Mesodermal cell (in vitro differentiated cells): ENCODE results near the gene MARCHF10.

Experiments used
- H3K27ac ChIP-seq: 2 replicates; pipeline ENCODE4 v1.7.0; 2013; ENCODE audit warnings: mild to moderate bottlenecking, low read depth, low read length, moderate library complexity; ENCODE audit not compliant: severe bottlenecking
- H3K36me3 ChIP-seq: 2 replicates; pipeline ENCODE4 v1.7.1; 2013; ENCODE audit warnings: mild to moderate bottlenecking, low read length, moderate library complexity; ENCODE audit not compliant: control insufficient read depth, insufficient read depth
- H3K4me1 ChIP-seq: one replicate; pipeline ENCODE4 v1.7.1; 2013; ENCODE audit warnings: mild to moderate bottlenecking, low read length; ENCODE audit not compliant: insufficient read depth, control insufficient read depth, poor library complexity, severe bottlenecking
- H3K4me3 ChIP-seq: 2 replicates; pipeline ENCODE4 v1.7.0; 2013; ENCODE audit warnings: low read length, control low read depth, mild to moderate bottlenecking; ENCODE audit not compliant: insufficient read depth, poor library complexity, severe bottlenecking; ENCODE audit errors: extremely low read depth
- H3K9me3 ChIP-seq: 2 replicates; pipeline ENCODE4 v1.7.1; 2013; ENCODE audit warnings: mild to moderate bottlenecking, low read length, moderate library complexity; ENCODE audit not compliant: control insufficient read depth
- WGBS, 2 experiments: methylation state at CpG; one replicate each; pipeline ENCODE4 v1.1.5; 2013; ENCODE audit warnings: missing lambda C conversion rate in 2 of 2; ENCODE audit not compliant: insufficient coverage in 2 of 2; 5-methylcytosine and 5-hydroxymethylcytosine counted together

Gene MARCHF10

DNA sequence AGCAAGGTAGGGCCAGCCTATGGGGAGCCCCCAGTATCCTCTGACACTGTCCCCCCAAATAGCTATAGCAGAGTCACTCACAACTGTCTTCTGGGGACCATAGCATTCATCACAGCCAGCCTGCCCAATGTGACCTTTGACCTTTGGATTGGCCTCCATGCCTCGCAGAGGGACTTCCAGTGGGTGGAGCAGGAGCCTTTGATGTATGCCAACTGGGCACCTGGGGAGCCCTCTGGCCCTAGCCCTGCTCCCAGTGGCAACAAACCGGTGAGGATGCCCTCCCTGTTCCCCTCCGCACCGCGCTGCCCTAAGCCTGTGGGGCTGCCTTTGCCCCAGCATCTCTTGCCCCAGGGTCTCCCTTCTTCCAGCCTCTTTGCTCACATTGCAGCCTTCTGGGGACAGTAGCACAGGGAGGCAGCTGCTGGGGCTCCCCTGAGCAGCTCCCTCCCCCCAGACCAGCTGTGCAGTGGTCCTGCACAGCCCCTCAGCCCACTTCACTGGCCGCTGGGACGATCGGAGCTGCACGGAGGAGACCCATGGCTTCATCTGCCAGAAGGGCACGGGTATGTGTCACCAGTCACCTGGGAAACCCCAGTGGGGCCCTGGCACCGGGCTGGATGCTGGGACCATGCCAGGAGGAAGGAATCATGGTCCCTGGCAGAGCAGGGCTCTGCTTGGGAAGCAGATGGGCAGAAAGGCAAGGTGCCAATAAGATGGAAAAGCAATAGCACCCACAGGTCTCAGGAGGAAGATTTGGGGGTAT, 119.5 kb downstream of the MARCHF10 start:
- no peak overlapping the region for H3K4me3 ChIP-seq
- no peaks in the 10 kb centered on the region for H3K9me3 ChIP-seq
- WGBS, 2 experiments, result 93 to 97% methylated on average over 11 of the region's 11 CpGs
- H3K36me3 ChIP-seq, result peaks cover 89% of the 10 kb centered on the region
- no peaks in the 10 kb centered on the region for H3K4me1 ChIP-seq
- H3K27ac ChIP-seq, result no peak overlapping the region

DNA sequence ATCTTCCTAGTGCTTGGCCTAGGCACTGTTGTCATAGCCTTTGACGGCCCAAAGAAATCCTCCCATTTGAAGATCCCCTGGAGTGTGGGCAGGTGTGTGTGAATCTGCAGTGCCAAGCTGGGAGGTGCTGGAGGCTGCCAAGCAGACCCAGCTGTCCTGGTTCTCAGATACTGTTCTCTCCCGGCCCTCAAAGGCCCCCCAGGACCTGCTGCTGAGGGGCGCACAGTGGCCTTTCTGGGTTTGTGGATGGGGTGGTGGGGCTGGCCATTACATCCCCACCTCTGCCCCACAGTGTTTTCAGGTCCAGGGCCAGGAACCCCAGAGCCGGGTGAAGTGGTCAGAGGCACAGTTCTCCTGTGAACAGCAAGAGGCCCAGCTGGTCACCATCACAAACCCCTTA, 120.1 kb downstream of the MARCHF10 start:
- WGBS, 2 experiments, result 88 to 100% methylated on average over 2 to 3 of the region's 4 CpGs
- Histone ChIP-seq H3K9me3 (no peaks in the 10 kb centered on the region), H3K4me3 (no peak overlapping the region), H3K36me3 (peaks cover 90% of the 10 kb centered on the region), H3K27ac (no peak overlapping the region), H3K4me1 (no peaks in the 10 kb centered on the region)

DNA sequence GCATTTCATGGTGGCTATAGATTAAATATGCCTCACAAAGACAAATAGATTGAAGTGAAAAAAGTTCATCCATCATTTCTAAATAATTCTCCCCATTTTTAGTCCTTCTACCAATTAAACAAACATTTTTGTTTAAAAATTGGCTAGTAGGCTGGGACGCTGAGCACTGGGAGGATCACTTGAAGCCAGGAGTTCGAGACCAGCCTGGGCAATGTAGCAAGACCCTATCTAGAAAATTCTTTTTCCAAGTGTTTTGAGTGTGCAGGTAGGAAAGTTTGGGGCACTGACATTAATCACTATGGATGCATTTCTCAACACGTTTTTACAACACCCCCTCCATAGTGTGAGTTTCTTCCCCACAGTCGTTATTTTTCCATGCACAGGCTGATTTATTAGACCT, 123.9 kb downstream of the MARCHF10 start:
- H3K4me3 ChIP-seq, result no peak overlapping the region
- H3K9me3 ChIP-seq, result no peaks in the 10 kb centered on the region
- no peaks in the 10 kb centered on the region for H3K4me1 ChIP-seq
- WGBS, 2 experiments, result 85 to 88% methylated on average over 2 to 4 of the region's 4 CpGs
- H3K36me3 ChIP-seq, result peaks cover 83% of the 10 kb centered on the region
- H3K27ac ChIP-seq, result no peak overlapping the region

GRCh38 chr17:62681939-62682381, 126.2 kb downstream of the MARCHF10 start:
- no peaks in the 10 kb centered on the region for H3K9me3 ChIP-seq
- H3K36me3 ChIP-seq, result peaks cover 79% of the 10 kb centered on the region
- H3K4me1 ChIP-seq, result no peaks in the 10 kb centered on the region
- H3K27ac ChIP-seq, result no peak overlapping the region
- WGBS, 2 experiments, result 96 to 97% methylated on average over 5 to 6 of the region's 8 CpGs
- H3K4me3 ChIP-seq, result no peak overlapping the region

GRCh38 chr17:62681061-62681938, 126.8 kb downstream of the MARCHF10 start:
- H3K4me1 ChIP-seq, result no peaks in the 10 kb centered on the region
- no peak overlapping the region for H3K27ac ChIP-seq
- 96% methylated on average over 17 of the region's 17 CpGs for WGBS, 2 experiments
- no peaks in the 10 kb centered on the region for H3K9me3 ChIP-seq
- no peak overlapping the region for H3K4me3 ChIP-seq
- H3K36me3 ChIP-seq, result peaks cover 79% of the 10 kb centered on the region

DNA sequence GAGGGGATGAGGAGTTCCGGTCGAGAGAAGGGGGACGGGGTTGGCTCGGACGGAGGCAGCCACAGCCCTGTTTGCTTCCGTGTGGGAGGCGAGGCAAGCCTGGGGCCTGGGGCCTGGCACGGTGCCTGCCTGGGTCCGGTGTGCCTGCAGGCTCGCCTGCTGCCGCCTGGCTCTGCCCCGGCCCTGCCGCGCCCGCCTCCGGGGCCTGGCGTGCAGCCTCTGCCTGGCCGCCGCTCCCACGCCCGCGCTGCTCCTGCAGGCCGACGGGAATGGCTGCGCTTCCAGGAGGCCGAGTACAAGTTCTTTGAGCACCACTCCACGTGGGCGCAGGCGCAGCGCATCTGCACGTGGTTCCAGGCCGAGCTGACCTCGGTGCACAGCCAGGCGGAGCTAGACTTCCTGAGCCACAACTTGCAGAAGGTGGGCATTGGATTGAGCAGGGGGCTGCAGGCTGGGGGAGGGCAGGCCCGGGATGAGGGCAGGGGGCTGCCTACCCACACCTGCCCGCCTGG, 127.5 kb downstream of the MARCHF10 start:
- no peaks in the 10 kb centered on the region for H3K4me1 ChIP-seq
- no peaks in the 10 kb centered on the region for H3K9me3 ChIP-seq
- WGBS, 2 experiments, result 94% methylated on average over 34 to 36 of the region's 36 CpGs
- no peak overlapping the region for H3K4me3 ChIP-seq
- H3K36me3 ChIP-seq, result peaks cover 82% of the 10 kb centered on the region
- no peak overlapping the region for H3K27ac ChIP-seq

- H3K4me1 ChIP-seq, result no peaks in the 10 kb centered on the region
- H3K4me3 ChIP-seq, result no peak overlapping the region
- H3K9me3 ChIP-seq, result no peaks in the 10 kb centered on the region
- H3K36me3 ChIP-seq, result peaks cover 82% of the 10 kb centered on the region
- H3K27ac ChIP-seq, result no peak overlapping the region
- WGBS, 2 experiments, result 93 to 97% methylated on average over 23 to 36 of the region's 37 CpGs
Observed at GRCh38 chr17:62679866-62680377, 128.2 kb downstream of the MARCHF10 start.

DNA sequence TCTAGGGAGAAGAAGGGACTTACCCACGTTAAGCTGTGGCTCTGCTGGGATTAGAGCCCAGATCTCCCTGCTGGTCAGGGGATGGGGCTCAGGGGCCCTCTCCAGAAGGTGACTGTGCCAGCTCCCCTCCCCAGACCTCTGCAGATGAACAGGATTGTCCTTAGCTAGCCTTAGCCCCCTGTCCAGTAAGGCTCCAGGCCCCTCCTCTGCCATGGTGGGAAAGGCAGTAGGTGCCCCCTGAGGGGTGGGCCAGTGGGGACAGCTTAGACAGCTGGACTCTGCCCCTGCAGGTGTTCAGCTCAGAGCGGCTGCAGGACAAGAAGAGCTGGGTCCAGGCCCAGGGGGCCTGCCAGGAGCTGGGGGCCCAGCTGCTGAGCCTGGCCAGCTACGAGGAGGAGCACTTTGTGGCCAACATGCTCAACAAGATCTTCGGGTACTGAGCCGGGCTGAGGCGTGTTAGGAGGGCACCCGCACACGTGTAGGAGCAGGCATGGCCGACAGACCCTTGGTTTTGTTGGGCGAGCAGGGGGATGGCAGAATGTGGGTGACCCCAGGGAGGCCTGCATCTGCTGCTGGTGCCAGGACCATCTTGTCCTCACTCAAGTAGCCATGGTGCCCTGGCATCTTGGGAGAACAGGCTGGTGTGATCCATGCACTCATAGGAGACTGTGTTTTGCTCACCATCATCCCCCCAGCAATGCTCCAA, 129.7 kb downstream of the MARCHF10 start:
- WGBS, 2 experiments, result 90 to 97% methylated on average over 10 of the region's 10 CpGs
- peaks cover 80% of the 10 kb centered on the region for H3K36me3 ChIP-seq
- H3K27ac ChIP-seq, result no peak overlapping the region
- H3K4me3 ChIP-seq, result no peak overlapping the region
- H3K4me1 ChIP-seq, result no peaks in the 10 kb centered on the region
- no peaks in the 10 kb centered on the region for H3K9me3 ChIP-seq

DNA sequence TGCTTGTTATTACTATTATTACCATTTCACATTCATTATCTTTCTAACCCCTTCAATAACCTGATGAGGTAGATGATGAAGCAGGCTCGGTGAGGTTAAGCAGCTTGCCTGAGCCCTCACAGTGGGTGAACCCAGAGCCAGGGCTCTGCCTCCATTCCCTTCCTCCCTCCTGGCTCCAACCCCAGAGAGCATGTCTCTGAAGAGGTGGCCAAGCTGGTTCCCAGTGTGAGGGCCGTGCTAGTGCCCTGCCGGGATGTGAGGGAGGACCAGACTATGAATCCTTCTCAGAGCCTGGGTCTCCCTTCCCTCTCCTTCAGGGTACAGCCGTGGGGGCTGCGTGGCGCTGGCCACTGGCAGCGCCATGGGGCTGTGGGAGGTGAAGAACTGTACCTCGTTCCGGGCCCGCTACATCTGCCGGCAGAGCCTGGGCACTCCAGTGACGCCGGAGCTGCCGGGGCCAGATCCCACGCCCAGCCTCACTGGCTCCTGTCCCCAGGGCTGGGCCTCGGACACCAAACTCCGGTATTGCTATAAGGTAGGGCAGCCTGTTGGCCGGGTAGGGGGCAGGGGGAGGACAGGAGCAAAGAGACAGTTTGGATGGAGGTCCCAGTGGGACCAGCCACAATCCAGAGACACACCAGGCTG, 131.0 kb downstream of the MARCHF10 start:
- H3K36me3 ChIP-seq, result peaks cover 81% of the 10 kb centered on the region
- no peaks in the 10 kb centered on the region for H3K9me3 ChIP-seq
- WGBS, 2 experiments, result 96 to 100% methylated on average over 5 to 18 of the region's 18 CpGs
- no peak overlapping the region for H3K27ac ChIP-seq
- H3K4me1 ChIP-seq, result no peaks in the 10 kb centered on the region
- H3K4me3 ChIP-seq, result no peak overlapping the region
